Erythroblast (primary cell): ENCODE data around the gene ST3GAL4.

Experiments used
- GATA1 ChIP-seq: IDR thresholded peaks from 2 replicates; pipeline ENCODE4 v1.6.1; 2011; ENCODE audit warnings: low read depth, mild to moderate bottlenecking, control low read depth, low read length, moderate library complexity
- POLR2A ChIP-seq: IDR thresholded peaks from 2 replicates; pipeline ENCODE4 v1.6.1; 2011; ENCODE audit warnings: mild to moderate bottlenecking, low read length

DNA sequence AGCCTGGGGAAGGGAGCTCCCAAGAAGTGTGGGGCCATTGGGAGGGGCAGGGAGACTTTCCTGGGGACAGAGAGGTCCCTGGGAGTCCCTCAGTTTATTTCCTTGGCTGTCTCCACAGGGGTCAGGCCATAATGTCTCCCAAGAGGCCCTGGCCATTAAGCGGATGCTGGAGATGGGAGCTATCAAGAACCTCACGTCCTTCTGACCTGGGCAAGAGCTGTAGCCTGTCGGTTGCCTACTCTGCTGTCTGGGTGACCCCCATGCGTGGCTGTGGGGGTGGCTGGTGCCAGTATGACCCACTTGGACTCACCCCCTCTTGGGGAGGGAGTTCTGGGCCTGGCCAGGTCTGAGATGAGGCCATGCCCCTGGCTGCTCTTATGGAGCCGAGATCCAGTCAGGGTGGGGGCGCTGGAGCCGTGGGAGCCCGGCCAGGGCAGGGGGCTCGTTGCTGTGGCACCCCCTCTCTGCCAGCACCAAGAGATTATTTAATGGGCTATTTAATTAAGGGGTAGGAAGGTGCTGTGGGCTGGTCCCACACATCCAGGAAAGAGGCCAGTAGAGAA, 58.4 kb downstream of the ST3GAL4 start:
- TF ChIP-seq POLR2A (no peak), GATA1 (no peak)
